ENCODE measurements around the gene STX1B.

DNA sequence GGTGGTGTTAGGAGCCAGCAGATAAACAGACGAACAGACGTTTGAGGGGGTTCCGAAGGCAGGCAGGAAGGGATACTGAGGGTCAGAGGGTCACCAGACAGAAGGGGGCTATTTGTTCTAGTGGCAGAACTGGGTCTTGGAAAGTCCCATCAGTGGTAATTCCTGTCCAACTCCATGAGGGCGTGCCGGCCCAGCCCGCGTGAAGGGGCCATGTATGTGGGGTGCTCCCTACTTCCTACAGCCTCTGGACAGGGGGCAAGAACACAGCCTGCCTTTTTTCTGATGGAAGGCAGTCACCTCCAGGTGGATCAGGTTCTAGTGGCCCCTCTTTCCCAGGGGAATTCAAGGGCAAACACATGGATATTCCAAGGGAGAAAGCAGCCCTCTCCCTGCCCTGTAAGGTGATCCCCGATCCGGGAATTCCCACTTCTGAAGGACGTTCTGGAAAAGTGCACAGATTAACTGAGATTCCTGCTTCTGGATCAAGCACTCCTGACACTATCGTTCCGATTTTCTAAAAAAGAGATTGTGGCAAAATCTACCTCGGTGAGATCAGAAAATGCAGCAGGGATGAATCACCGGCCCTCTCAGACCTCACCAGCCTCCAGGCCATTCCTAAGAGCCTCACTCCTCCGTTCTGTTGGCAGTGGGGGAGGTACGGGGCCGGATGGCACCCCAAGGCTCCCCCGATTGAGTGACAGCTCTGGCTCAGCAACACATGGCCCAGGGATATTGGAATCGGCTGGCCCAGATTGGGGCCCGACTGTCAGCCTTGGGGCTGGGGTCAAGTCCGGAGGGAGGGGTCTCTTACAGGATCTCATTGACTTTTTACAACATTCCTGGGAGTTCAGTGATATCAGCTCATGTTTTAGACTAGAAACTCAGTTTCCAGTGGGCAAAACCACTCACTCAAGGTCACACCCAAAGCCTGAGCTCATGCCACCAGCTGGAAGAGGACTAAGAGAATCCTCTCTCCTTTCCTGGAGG, 12.4 kb downstream of the STX1B start:
- no peak for TF ChIP-seq POLR2A (IDR thresholded peaks at IDR 0.05)
- TF ChIP-seq, protein P1, sequence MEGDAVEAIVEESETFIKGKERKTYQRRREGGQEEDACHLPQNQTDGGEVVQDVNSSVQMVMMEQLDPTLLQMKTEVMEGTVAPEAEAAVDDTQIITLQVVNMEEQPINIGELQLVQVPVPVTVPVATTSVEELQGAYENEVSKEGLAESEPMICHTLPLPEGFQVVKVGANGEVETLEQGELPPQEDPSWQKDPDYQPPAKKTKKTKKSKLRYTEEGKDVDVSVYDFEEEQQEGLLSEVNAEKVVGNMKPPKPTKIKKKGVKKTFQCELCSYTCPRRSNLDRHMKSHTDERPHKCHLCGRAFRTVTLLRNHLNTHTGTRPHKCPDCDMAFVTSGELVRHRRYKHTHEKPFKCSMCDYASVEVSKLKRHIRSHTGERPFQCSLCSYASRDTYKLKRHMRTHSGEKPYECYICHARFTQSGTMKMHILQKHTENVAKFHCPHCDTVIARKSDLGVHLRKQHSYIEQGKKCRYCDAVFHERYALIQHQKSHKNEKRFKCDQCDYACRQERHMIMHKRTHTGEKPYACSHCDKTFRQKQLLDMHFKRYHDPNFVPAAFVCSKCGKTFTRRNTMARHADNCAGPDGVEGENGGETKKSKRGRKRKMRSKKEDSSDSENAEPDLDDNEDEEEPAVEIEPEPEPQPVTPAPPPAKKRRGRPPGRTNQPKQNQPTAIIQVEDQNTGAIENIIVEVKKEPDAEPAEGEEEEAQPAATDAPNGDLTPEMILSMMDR (IDR thresholded peaks at IDR 0.05): no peak

Data from ovary (tissue), 3 donors.